GM12875 (cell line): Measurements from ENCODE around the gene AGPAT2.

Source experiments
- H3K4me3 ChIP-seq: one replicate; pipeline ENCODE4 v1.5.1; 2011; ENCODE audit warnings: low read depth, low read length, control low read depth
- CTCF ChIP-seq: IDR thresholded peaks from 2 replicates; pipeline ENCODE4 v1.5.1; 2011; ENCODE audit warnings: low read depth, mild to moderate bottlenecking, control low read depth, inconsistent platforms, low read length, moderate library complexity, borderline replicate concordance; ENCODE audit not compliant: insufficient read depth

AGPAT2 gene

GRCh38 chr9:136729144-136729543, 41.9 kb upstream of the AGPAT2 start:
- TF ChIP-seq CTCF = no peak
- peak overlapping the region; percentile 99 for H3K4me3 ChIP-seq

GRCh38 chr9:136728548-136729123, 41.4 kb upstream of the AGPAT2 start:
- TF ChIP-seq CTCF = no peak
- H3K4me3 ChIP-seq = peak overlapping the region; percentile 99

- peak; percentile 97 for TF ChIP-seq CTCF
Observed at GRCh38 chr9:136728080-136728547, 40.9 kb upstream of the AGPAT2 start.

GRCh38 chr9:136726631-136727191, 39.5 kb upstream of the AGPAT2 start:
- peak overlapping the region; percentile 99 for H3K4me3 ChIP-seq
- peak; percentile 81 for TF ChIP-seq CTCF

More at GRCh38 chr9:136728080-136728547, 40.9 kb upstream of the AGPAT2 start:
- peak overlapping the region; percentile 99 for H3K4me3 ChIP-seq

- H3K4me3 ChIP-seq = peak overlapping the region; percentile 99
- no peak for TF ChIP-seq CTCF
Observed at GRCh38 chr9:136726118-136726517, 38.9 kb upstream of the AGPAT2 start.

- H3K4me3 ChIP-seq = no peak overlapping the region
- TF ChIP-seq CTCF = no peak
Observed at GRCh38 chr9:136725612-136726011, 38.4 kb upstream of the AGPAT2 start.

- TF ChIP-seq CTCF = no peak
- H3K4me3 ChIP-seq = no peak overlapping the region
Observed at GRCh38 chr9:136724772-136725171, 37.5 kb upstream of the AGPAT2 start.
